Tibial artery (tissue), 4 donors: ENCODE data around the gene EYS.

Source experiments
- DNase-seq, 2 donors: peaks; one replicate each; pipeline ENCODE4 v3.0.0-alpha.2; 2019
- H3K27ac ChIP-seq, 2 donors: fragments of 200-600 bp; sonication (generic) in 1 of 2; 1 replicate in 1 of 2; 2 replicates in 1 of 2; pipeline ENCODE4 v1.5.1; 2018 to 2019; ENCODE audit warnings: mild to moderate bottlenecking in 1 of 2
- H3K27me3 ChIP-seq, 2 donors: fragments of 200-600 bp; sonication (generic) in 1 of 2; one replicate each; pipeline versions ENCODE4 v1.5.1 to v1.6.0; 2016 to 2019
- H3K36me3 ChIP-seq, 3 donors: fragments of 200-600 bp; sonication (generic) in 2 of 3; one replicate each; pipeline ENCODE4 v1.5.1; 2016 to 2019; ENCODE audit warnings: mild to moderate bottlenecking in 2 of 3
- H3K4me1 ChIP-seq, 4 donors: fragments of 200-600 bp; sonication (generic) in 2 of 4; 1 replicate in 3 of 4; 2 replicates in 1 of 4; pipeline ENCODE4 v1.5.1; 2016 to 2019
- H3K4me3 ChIP-seq, 2 donors: fragments of 200-600 bp; sonication (generic) in 1 of 2; 1 replicate in 1 of 2; 2 replicates in 1 of 2; pipeline ENCODE4 v1.5.1; 2018 to 2019; ENCODE audit warnings: mild to moderate bottlenecking in 2 of 2
- H3K9me3 ChIP-seq, 3 donors: fragments of 200-600 bp; sonication (generic) in 1 of 3; one replicate each; pipeline ENCODE4 v1.5.1; 2016 to 2019
- CTCF ChIP-seq, 2 experiments: fragments of 200-600 bp in 1 of 2; fragments of 450-650 bp in 1 of 2; IDR thresholded peaks; one replicate each; pipeline ENCODE4 v1.5.1; 2017 to 2019; ENCODE audit warnings: antibody characterized with exemption in 2 of 2, mild to moderate bottlenecking in 1 of 2, moderate library complexity in 1 of 2
- intact Hi-C: fragments of 100-400 bp; cut with DNase I; formaldehyde crosslinking; loops from one replicate; pipeline ENCODE4 v1.15.0; 2023; ENCODE audit warnings: low total_unique reads

The EYS gene

DNA sequence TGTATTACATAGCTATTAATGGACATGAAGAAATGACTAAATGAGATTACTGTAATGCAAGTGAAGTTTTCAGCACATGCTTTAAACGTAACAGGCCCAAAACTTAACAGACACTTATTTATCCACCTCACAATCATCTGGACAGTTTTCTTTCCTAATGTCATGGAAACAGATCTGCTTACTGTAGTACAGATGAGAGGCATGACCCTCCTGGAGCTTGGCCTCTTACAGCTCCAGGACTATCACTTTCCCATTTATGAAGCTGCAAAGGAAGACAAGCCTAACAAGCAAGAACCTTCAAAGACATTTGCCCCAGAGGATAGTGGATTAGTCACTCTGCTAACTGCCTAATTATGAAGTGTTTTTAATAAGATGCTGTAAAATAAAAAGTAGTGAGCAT lies 1652.2 kb downstream of the EYS start:
- H3K4me3 ChIP-seq: no peak overlapping the region
- no peaks in the 10 kb centered on the region for H3K9me3 ChIP-seq
- TF ChIP-seq CTCF (IDR thresholded peaks at IDR 0.05): no peak
- H3K4me1 ChIP-seq: no peaks in the 10 kb centered on the region
- no peak for DNase-seq
- H3K27ac ChIP-seq: no peak overlapping the region
- H3K36me3 ChIP-seq: no peaks in the 10 kb centered on the region
- intact Hi-C loops: no loop called here
- H3K27me3 ChIP-seq: no peaks in the 10 kb centered on the region

DNA sequence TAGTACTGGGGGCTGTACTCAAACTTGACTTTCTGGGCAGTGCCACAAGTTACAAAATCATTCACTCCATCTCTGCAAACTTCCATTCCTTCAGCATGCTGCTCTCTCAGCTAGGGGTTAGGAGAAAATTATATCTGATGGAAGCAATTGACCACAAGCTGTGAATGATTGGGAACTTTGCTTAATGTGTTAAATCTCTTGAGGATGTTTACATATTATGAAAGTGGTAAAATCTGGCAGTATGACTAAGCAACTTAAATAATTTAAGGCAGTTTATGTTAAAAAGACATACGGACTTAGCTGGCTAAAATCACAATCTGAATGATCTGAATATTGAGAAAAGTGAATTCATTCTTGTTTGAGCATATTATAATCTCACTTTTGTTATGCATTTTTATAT lies 1656.4 kb downstream of the EYS start:
- Histone ChIP-seq H3K4me1 (no peaks in the 10 kb centered on the region), H3K4me3 (no peak overlapping the region), H3K36me3 (no peaks in the 10 kb centered on the region), H3K9me3 (no peaks in the 10 kb centered on the region), H3K27me3 (no peaks in the 10 kb centered on the region), H3K27ac (no peak overlapping the region)
- no peak for DNase-seq
- TF ChIP-seq CTCF (IDR thresholded peaks at IDR 0.05): no peak
- intact Hi-C loops: no loop called here

- intact Hi-C loops: no loop called here
- TF ChIP-seq CTCF (IDR thresholded peaks at IDR 0.05): no peak
- H3K27ac ChIP-seq: no peak overlapping the region
- H3K4me3 ChIP-seq: no peak overlapping the region
- H3K4me1 ChIP-seq: no peaks in the 10 kb centered on the region
- H3K36me3 ChIP-seq: no peaks in the 10 kb centered on the region
- DNase-seq: no peak
- no peaks in the 10 kb centered on the region for H3K27me3 ChIP-seq
- no peaks in the 10 kb centered on the region for H3K9me3 ChIP-seq
Observed at GRCh38 chr6:64049736-64050135, 1657.3 kb downstream of the EYS start.

GRCh38 chr6:64046746-64047208 lies 1660.2 kb downstream of the EYS start:
- no peak for DNase-seq
- TF ChIP-seq CTCF (IDR thresholded peaks at IDR 0.05): no peak

GRCh38 chr6:64041373-64041772 lies 1665.7 kb downstream of the EYS start:
- DNase-seq: no peak
- no peaks in the 10 kb centered on the region for H3K9me3 ChIP-seq
- intact Hi-C loops: no loop called here
- H3K27ac ChIP-seq: no peak overlapping the region
- H3K27me3 ChIP-seq: no peaks in the 10 kb centered on the region
- H3K4me1 ChIP-seq: no peaks in the 10 kb centered on the region
- TF ChIP-seq CTCF (IDR thresholded peaks at IDR 0.05): no peak
- no peaks in the 10 kb centered on the region for H3K36me3 ChIP-seq
- no peak overlapping the region for H3K4me3 ChIP-seq

More at GRCh38 chr6:64046746-64047208, 1660.2 kb downstream of the EYS start:
- Histone ChIP-seq H3K4me3 (no peak overlapping the region), H3K27ac (no peak overlapping the region), H3K36me3 (no peaks in the 10 kb centered on the region), H3K27me3 (no peaks in the 10 kb centered on the region), H3K9me3 (no peaks in the 10 kb centered on the region), H3K4me1 (no peaks in the 10 kb centered on the region)
- intact Hi-C loops: no loop called here

- Histone ChIP-seq H3K27ac (no peak overlapping the region), H3K9me3 (no peaks in the 10 kb centered on the region), H3K27me3 (no peaks in the 10 kb centered on the region), H3K4me1 (no peaks in the 10 kb centered on the region), H3K4me3 (no peak overlapping the region), H3K36me3 (no peaks in the 10 kb centered on the region)
- intact Hi-C loops: no loop called here
- no peak for DNase-seq
- no peak for TF ChIP-seq CTCF (IDR thresholded peaks at IDR 0.05)
Observed at GRCh38 chr6:64040113-64040512, 1666.9 kb downstream of the EYS start.
